Kidney epithelial cell (primary cell): ENCODE data around the gene HYPK. TPM values are rescaled to one million over a fixed set of nuclear protein-coding genes. Genes with fewer than 3 reads are reported as not detected.

ENCODE experiments used
- DNase-seq: peaks from one replicate; pipeline ENCODE4 v3.0.0-alpha.2; 2010; ENCODE audit warnings: low read depth
- H3K27me3 ChIP-seq: 2 replicates; pipeline ENCODE4 v1.6.0; 2011; ENCODE audit warnings: low read length; ENCODE audit not compliant: control insufficient read depth, insufficient read depth
- H3K36me3 ChIP-seq: 2 replicates; pipeline ENCODE4 v1.5.1; 2011; ENCODE audit warnings: low read length; ENCODE audit not compliant: control insufficient read depth, insufficient read depth
- H3K4me3 ChIP-seq: 2 replicates; pipeline ENCODE4 v1.5.1; 2011; ENCODE audit warnings: low read depth, mild to moderate bottlenecking, control low read depth, low read length
- CTCF ChIP-seq: IDR thresholded peaks from 2 replicates; pipeline ENCODE4 v1.5.1; 2011; ENCODE audit warnings: mild to moderate bottlenecking, moderate library complexity, low read length, control low read depth, inconsistent platforms; ENCODE audit not compliant: insufficient read depth, poor library complexity, severe bottlenecking
- total RNA-seq: library from RNA; depleted of rRNA; stranded (reverse); fragments of >200 nt; gene quantifications from 2 replicates; pipeline ENCODE4 v1.2.3, GENCODE V29; 2015

HYPK gene
- total RNA-seq, 1 donor from 2014 or later = 8.1 TPM

GRCh38 chr15:43771816-43772215 lies 28.6 kb upstream of the HYPK start:
- no peak for DNase-seq

GRCh38 chr15:43772624-43773023 lies 27.8 kb upstream of the HYPK start:
- Histone ChIP-seq H3K4me3 (no peak overlapping the region), H3K27me3 (no peaks in the 10 kb centered on the region), H3K36me3 (peaks cover 1% of the 10 kb centered on the region)
- no peak for TF ChIP-seq CTCF
- DNase-seq = no peak

More at GRCh38 chr15:43771816-43772215, 28.6 kb upstream of the HYPK start:
- peaks cover 1% of the 10 kb centered on the region for H3K36me3 ChIP-seq
- TF ChIP-seq CTCF = no peak
- H3K27me3 ChIP-seq = no peaks in the 10 kb centered on the region
- H3K4me3 ChIP-seq = no peak overlapping the region

DNA sequence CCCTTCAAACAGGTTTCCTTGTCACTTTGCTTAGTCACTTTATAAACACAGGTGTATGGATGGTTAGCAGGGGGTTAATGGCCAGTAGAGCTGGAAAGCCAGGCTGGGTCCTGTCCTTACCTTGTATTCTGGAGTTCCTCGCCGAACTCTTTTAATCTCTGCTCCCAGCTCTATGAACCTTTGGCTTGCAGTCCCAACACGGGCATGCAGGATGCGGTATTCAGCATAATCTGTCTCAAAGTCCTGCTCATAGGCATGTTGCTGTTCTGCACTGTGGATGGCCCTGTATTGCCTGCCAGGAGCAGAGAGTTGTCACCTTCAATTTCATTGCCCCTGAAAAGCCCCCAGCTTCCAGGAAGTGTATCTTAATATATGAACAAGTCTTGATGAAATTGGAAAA lies 26.3 kb upstream of the HYPK start:
- H3K27me3 ChIP-seq = no peaks in the 10 kb centered on the region
- no peak for DNase-seq
- H3K36me3 ChIP-seq = peaks cover 1% of the 10 kb centered on the region
- no peak overlapping the region for H3K4me3 ChIP-seq
- no peak for TF ChIP-seq CTCF

DNA sequence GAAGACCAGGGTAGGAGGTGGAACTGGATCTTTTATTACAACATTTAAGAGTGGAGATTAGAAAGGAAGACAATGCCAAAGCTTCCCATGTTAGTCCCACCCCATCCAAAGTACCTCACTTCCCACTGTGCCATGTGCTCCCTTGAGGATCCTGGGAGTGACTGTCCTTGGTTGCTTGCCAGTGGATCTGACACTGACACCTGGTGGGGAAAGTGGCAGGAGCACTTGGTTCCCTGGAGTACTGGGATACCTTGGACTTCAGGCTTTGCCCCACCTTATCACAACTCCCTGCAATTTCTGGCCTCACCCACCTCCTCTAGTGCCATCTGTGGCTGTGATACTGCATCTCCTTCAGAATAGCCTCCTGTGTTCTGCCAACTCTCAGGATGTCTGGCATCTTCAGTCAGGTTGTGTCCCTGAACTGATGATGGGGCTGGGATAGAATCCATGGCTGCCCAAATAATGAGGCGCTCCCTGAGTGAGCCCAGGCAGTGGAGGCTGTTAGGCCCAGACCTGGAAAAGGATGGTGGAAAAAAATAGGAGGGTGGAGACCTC lies 24.9 kb upstream of the HYPK start:
- Histone ChIP-seq H3K36me3 (peaks cover 1% of the 10 kb centered on the region), H3K27me3 (no peaks in the 10 kb centered on the region), H3K4me3 (no peak overlapping the region)
- no peak for DNase-seq
- peak; percentile 51 for TF ChIP-seq CTCF

DNA sequence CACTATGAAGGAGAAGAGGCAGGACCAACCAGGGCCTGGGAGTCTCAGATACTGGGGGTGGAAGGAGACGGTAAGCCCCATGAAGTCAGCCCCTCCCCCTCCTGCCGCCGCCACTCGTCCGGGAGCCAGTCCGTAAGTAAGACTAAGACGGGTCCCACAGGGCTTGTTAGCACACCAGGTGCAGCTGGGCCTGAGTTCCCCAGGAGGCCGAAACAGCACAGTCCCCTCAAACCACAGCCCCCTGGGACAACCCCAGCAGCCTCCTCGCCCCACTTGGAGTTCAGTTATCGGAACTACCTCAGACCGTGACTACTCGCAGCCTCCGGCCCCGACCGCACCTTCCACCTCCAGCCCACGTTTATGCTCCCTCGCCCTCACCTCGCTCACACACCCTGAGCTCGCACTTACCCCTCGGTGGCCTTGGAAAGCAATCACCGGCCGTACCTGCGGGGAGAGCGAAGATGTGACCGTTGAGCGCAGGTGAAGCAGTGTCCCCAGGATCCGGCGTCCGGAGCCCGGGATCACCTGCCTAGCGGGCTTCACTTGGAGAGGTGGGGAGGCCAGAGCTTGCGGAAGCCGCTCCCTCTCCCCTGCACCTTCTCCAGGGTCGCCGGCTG lies 24.2 kb upstream of the HYPK start:
- Histone ChIP-seq H3K27me3 (no peaks in the 10 kb centered on the region), H3K36me3 (peaks cover 1% of the 10 kb centered on the region), H3K4me3 (peak overlapping the region; percentile 36)
- DNase-seq = no peak
- TF ChIP-seq CTCF = no peak
